Activated naive CD4-positive, alpha-beta T cell treated with anti-CD3 and anti-CD28 coated beads, Interleukin-2, amount 50 U/mL, for 16 hours (primary cell): ENCODE data around the gene MLC1.

Source experiments
- DNase-seq: peaks from one replicate; pipeline ENCODE4 v3.0.0-alpha.2; 2020

Gene MLC1

GRCh38 chr22:50014655-50015401 lies 70.4 kb downstream of the MLC1 start:
- DNase-seq: peak; percentile 16

- peak; percentile 10 for DNase-seq
Observed at GRCh38 chr22:50014053-50014501, 71.1 kb downstream of the MLC1 start.

DNA sequence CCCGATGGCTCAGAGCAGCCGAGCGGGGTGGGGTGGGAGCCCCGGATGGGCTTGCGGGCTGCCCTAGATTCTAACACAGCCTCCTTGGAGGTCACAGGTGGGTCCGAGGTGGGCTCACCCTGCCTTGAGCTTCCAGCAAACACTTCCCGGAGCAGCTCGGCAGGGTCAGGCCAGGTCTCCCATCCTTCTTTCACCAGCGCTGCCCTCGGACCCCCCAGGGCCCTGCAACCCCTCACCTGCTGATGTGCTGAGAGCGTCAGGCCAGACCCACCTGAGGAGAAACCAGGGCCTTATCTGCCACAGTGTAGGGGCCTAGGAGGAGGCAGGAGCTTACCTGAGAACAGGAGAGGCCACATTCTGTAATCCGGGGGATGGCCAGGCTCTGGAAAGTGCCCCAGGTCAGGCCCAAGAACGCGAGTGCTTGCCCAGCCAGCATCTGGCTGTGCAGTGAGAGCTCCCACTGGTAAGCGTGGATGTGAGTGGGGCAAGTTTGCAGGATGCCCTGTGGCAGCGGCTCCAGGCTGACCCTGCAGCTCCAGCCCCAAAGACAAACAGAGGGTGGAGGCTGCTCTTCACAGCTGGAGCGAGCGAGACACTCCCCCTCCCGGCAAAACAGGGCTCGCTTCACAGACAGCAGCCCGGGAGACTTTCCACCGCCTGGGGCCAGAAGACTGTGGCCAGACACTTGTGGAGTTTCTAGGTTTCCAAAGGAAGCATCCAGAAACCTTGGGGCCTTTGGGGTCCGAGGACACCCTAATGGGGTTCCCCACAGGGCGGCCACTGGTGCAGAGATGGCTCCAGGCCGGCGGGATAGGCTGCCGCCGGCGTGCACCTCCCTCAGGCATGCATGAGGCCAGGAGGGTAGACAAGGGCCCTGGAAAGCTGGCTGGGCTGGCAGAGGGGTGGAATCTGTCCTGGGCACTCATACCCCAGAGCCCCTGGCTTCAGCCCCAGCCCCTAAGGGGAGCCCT lies 72.7 kb downstream of the MLC1 start, which contains the start of gene IL17REL:
IL17REL (minus strand) TSS at position 555 of the 971 bp plus-strand sequence; CDS start at position 436, 119 bp downstream.
- peak; percentile 8 for DNase-seq

GRCh38 chr22:50011447-50012210 lies 73.6 kb downstream of the MLC1 start:
- DNase-seq: peak; percentile 8

- peak; percentile 63 for DNase-seq
Observed at GRCh38 chr22:50010676-50011446, 74.4 kb downstream of the MLC1 start.

DNA sequence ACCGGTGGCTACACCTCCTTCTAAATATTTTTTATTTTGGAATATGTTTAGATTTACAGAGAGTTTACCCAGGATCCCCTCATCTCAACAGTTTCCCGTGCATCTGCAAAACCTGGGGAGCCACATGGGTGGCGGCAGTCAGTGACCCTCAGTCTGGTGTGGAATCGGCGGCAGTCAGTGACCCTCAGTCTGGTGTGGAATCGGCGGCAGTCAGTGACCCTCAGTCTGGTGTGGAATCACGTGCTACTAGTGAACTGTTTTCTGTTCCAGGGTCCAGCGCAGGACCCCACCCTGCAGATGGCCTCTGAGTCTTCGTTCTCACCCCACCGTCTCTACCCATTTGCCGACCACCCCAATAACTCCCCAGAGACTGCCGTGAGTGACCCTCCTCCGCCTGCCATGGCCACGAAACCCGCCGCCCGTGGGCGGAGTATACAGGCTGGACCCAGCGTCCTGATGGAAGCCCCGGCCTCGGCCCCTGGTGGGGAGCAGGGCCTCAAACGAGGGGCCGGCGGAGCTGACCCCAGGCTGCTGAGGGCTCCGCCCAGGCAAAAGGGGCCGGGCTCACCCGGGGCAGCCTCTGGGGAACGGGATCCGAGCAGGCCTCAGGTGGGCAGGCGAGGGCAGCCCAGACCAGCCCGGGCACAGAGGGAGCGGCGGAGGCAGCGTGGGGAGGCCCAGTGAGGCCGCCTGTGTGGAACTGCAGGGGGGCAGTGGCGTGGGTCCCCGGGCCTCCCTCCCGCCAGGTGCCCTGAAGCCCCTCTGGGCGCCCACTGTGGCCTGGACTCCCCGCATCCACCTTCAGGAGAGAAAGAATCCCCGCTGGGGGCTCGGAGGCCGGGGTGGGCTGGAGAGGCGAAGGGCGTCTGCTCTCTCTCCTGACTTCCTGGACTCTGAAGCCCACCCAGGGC lies 75.2 kb downstream of the MLC1 start:
- no peak for DNase-seq
